ENCODE measurements around the gene SKOR1.

Gene SKOR1

GRCh38 chr15:67799801-67800205 is 25.5 kb upstream of the SKOR1 start:
- Histone ChIP-seq H3K27me3 (peaks cover 0 to 6% of the 10 kb centered on the region in 2 donors), H3K9me3 (peaks cover 1 to 6% (median 5%) of the 10 kb centered on the region in 3 donors), H3K36me3 (peaks cover 5 to 15% (median 11%) of the 10 kb centered on the region in 3 donors), H3K4me3 (no peak overlapping the region), H3K4me1 (no peaks in the 10 kb centered on the region), H3K27ac (no peak overlapping the region)
- no peak for DNase-seq
- TF ChIP-seq CTCF (IDR thresholded peaks at IDR 0.05) = no peak
- intact Hi-C loops (cut with DNase I; ENCODE audit: low total_unique reads) = no loop called here

GRCh38 chr15:67801142-67801541 is 24.2 kb upstream of the SKOR1 start:
- no peaks in the 10 kb centered on the region for H3K4me1 ChIP-seq
- DNase-seq = no peak
- peaks cover 0 to 6% of the 10 kb centered on the region in 2 donors for H3K27me3 ChIP-seq
- intact Hi-C loops (cut with DNase I; ENCODE audit: low total_unique reads) = no loop called here
- H3K4me3 ChIP-seq = no peak overlapping the region
- no peaks in the 10 kb centered on the region for H3K9me3 ChIP-seq
- H3K27ac ChIP-seq = no peak overlapping the region
- peaks cover 6 to 27% (median 7%) of the 10 kb centered on the region in 3 donors for H3K36me3 ChIP-seq
- no peak for TF ChIP-seq CTCF (IDR thresholded peaks at IDR 0.05)

- Histone ChIP-seq H3K9me3 (no peaks in the 10 kb centered on the region), H3K4me3 (no peak overlapping the region), H3K27me3 (peaks cover 0 to 6% of the 10 kb centered on the region in 2 donors), H3K27ac (no peak overlapping the region), H3K4me1 (no peaks in the 10 kb centered on the region), H3K36me3 (peaks cover 13 to 38% (median 17%) of the 10 kb centered on the region in 3 donors)
- no peak for DNase-seq
- no peak for TF ChIP-seq CTCF (IDR thresholded peaks at IDR 0.05)
- intact Hi-C loops (cut with DNase I; ENCODE audit: low total_unique reads) = no loop called here
Measured at GRCh38 chr15:67801926-67802914, 23.1 kb upstream of the SKOR1 start.

- no peak for TF ChIP-seq CTCF (IDR thresholded peaks at IDR 0.05)
- no peaks in the 10 kb centered on the region for H3K9me3 ChIP-seq
- no peak for DNase-seq
Measured at GRCh38 chr15:67803299-67803698, 22.0 kb upstream of the SKOR1 start.

GRCh38 chr15:67803996-67804843 is 21.1 kb upstream of the SKOR1 start:
- Histone ChIP-seq H3K4me3 (no peak overlapping the region), H3K27me3 (peaks cover 0 to 6% of the 10 kb centered on the region in 2 donors), H3K36me3 (peaks cover 13 to 55% (median 24%) of the 10 kb centered on the region in 3 donors), H3K4me1 (no peaks in the 10 kb centered on the region), H3K9me3 (no peaks in the 10 kb centered on the region), H3K27ac (no peak overlapping the region)
- TF ChIP-seq CTCF (IDR thresholded peaks at IDR 0.05) = no peak
- intact Hi-C loops (cut with DNase I; ENCODE audit: low total_unique reads) = no loop called here
- no peak for DNase-seq

More at GRCh38 chr15:67803299-67803698, 22.0 kb upstream of the SKOR1 start:
- Histone ChIP-seq H3K4me3 (no peak overlapping the region), H3K27me3 (peaks cover 0 to 6% of the 10 kb centered on the region in 2 donors), H3K36me3 (peaks cover 13 to 47% (median 21%) of the 10 kb centered on the region in 3 donors), H3K4me1 (no peaks in the 10 kb centered on the region), H3K27ac (no peak overlapping the region)
- intact Hi-C loops (cut with DNase I; ENCODE audit: low total_unique reads) = no loop called here

Data from tibial artery (tissue), 4 donors.